SKM-1 (cell line): ENCODE measurements around the gene REEP2.

Experiments
- DNase-seq: peaks from one replicate; lab custom pipeline; 2025; ENCODE audit not compliant: unreplicated experiment; lab: John Stamatoyannopoulos, UW

Gene REEP2

GRCh38 chr5:138448481-138449398 is 9.9 kb downstream of the REEP2 start:
- no peak for DNase-seq

GRCh38 chr5:138449501-138450239 is 10.8 kb downstream of the REEP2 start:
- DNase-seq, result peak; percentile 72

- DNase-seq, result no peak
These were observed 12.1 kb downstream of the REEP2 start for GRCh38 chr5:138450971-138451370.

- DNase-seq, result no peak
These were observed 13.9 kb downstream of the REEP2 start for GRCh38 chr5:138452720-138453119.

- DNase-seq, result no peak
These were observed 14.7 kb downstream of the REEP2 start for GRCh38 chr5:138453590-138453989.

GRCh38 chr5:138454121-138454520 is 15.3 kb downstream of the REEP2 start:
- no peak for DNase-seq

- DNase-seq, result no peak
These were observed 16.5 kb downstream of the REEP2 start for GRCh38 chr5:138455232-138455930.

- no peak for DNase-seq
These were observed 18.8 kb downstream of the REEP2 start for GRCh38 chr5:138457531-138458275.

- no peak for DNase-seq
These were observed 19.5 kb downstream of the REEP2 start for GRCh38 chr5:138458384-138458783.

GRCh38 chr5:138458856-138459255 is 20.0 kb downstream of the REEP2 start:
- DNase-seq, result no peak

- DNase-seq, result no peak
These were observed 20.6 kb downstream of the REEP2 start for GRCh38 chr5:138459311-138459933.

- no peak for DNase-seq
These were observed 21.3 kb downstream of the REEP2 start for GRCh38 chr5:138460032-138460693.

- DNase-seq, result no peak
These were observed 22.7 kb downstream of the REEP2 start for GRCh38 chr5:138461343-138462125.

- DNase-seq, result no peak
These were observed 24.7 kb downstream of the REEP2 start for GRCh38 chr5:138463419-138464007.

GRCh38 chr5:138464008-138464387 is 25.1 kb downstream of the REEP2 start:
- DNase-seq, result peak; percentile 81

GRCh38 chr5:138464388-138465260 is 25.8 kb downstream of the REEP2 start:
- peak; percentile 95 for DNase-seq

- DNase-seq, result peak; percentile 86
These were observed 26.6 kb downstream of the REEP2 start, which contains the start of gene EGR1 for GRCh38 chr5:138465261-138466124. EGR1 (plus strand) TSS chr5:138465479; CDS start chr5:138465762, 283 bp downstream.
